ENCODE results near the gene MT1A. TPM values are rescaled to one million over a fixed set of nuclear protein-coding genes. Genes with fewer than 3 reads are reported as not detected.

The MT1A gene
- total and polyA plus RNA-seq, 10 of the 15 experiments (the other 5 are each of a cell fraction or from before 2014, with no cell fraction given): not detected

DNA sequence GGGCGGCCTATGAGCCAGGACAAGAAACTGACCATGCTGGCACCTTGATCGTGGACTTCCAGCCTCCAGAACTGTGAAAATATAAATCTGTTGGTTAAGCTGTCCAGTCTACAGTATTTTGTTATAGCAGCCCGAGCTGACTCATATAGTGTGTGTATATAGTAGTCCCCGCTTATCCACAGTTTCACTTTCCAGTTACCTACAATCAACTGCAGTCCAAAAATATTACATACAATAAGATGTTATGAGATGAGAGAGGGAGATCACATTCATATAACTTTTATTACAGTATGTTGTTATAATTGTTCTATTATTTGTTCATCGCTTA is 44.2 kb upstream of the MT1A start (continued):
- no peak for TF ChIP-seq IKZF1 (conservative IDR thresholded peaks at IDR 0.05)
- no peak for TF ChIP-seq HDAC6 (IDR thresholded peaks at IDR 0.05; ENCODE audit: unreplicated experiment)
- TF ChIP-seq PAX5 (IDR thresholded peaks at IDR 0.05; ENCODE audit: borderline replicate concordance, low read depth, low read length): no peak
- TF ChIP-seq ZNF622 (IDR thresholded peaks at IDR 0.05): no peak
- no peak for TF ChIP-seq DPF2 (IDR thresholded peaks at IDR 0.05)

DNA sequence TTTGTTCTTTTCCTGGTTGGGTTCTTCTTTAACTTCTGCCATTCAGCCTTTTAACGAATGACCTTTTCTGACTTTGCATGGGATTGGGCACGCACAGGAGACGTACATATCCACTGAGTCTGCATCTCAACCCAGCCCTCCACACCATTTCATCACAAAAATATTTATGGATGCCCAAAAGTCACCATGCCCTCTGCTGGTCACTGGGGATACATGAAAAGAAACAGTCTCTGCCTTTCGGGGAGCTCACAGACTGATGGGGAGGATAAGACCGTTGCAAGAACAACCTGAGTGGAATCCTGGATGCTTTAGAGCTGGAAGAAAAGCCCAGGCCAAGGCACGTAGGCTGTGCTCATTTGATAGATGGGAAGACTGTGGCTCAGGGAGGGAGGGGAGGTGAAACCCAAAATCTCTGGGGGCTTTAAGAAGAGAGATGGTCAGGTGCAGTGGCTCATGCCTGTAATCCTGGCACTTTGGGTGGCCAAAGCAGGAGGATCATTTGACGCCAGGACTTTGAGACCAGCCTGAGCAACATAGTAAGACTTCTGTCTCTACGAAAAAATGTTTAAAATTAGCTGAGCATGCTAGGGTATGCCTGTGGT is 38.0 kb upstream of the MT1A start:
- Histone ChIP-seq H3K27me3 (replicated peaks in 1 of 2; ENCODE audit: control insufficient read depth in 2 of 2, insufficient read depth in 2 of 2, low read length in 1 of 2) (no peaks in the 10 kb centered on the region; a peak in 2 of 4 replicates), H3K9ac (ENCODE audit: control insufficient read depth, insufficient read depth, low read length) (no peak overlapping the region), H4K20me1 (ENCODE audit: control insufficient read depth, insufficient read depth) (no peaks in the 10 kb centered on the region), H3K4me2 (ENCODE audit: control insufficient read depth, insufficient read depth) (no peak overlapping the region), H3K79me2 (ENCODE audit: control insufficient read depth, insufficient read depth, low read length) (no peaks in the 10 kb centered on the region), H3K9me3 (replicated peaks; ENCODE audit: control insufficient read depth, insufficient read depth, low read length) (no peaks in the 10 kb centered on the region), H3K4me3 (no peak overlapping the region), H3K36me3 (ENCODE audit: control insufficient read depth in 2 of 2, insufficient read depth in 2 of 2, low read length in 1 of 2) (no peaks in the 10 kb centered on the region), H2AFZ (ENCODE audit: control insufficient read depth, low read depth, low read length) (no peak overlapping the region), H3K27ac (ENCODE audit: control insufficient read depth, insufficient read depth) (no peak overlapping the region), H3K4me1 (ENCODE audit: control insufficient read depth, insufficient read depth, low read length) (no peaks in the 10 kb centered on the region)
- CTCF ChIA-PET: interaction anchor here (0.5 to 2.3 kb wide), 25 partner anchors 9 to 269 kb away, joined by 3 to 31 read pairs (median 4); partner anchors contain the start of gene MT1E
- TF ChIP-seq ZNF217 (IDR thresholded peaks at IDR 0.05) (no peak), RAD21 (IDR thresholded peaks at IDR 0.05; ENCODE audit: insufficient read depth, low read depth, low read length) (peak; percentile 49), SMC3 (IDR thresholded peaks at IDR 0.05; ENCODE audit: borderline replicate concordance, low read length) (peak; percentile 63; the same call in 1 of the 2 replicates)
- TF ChIP-seq, protein P1, sequence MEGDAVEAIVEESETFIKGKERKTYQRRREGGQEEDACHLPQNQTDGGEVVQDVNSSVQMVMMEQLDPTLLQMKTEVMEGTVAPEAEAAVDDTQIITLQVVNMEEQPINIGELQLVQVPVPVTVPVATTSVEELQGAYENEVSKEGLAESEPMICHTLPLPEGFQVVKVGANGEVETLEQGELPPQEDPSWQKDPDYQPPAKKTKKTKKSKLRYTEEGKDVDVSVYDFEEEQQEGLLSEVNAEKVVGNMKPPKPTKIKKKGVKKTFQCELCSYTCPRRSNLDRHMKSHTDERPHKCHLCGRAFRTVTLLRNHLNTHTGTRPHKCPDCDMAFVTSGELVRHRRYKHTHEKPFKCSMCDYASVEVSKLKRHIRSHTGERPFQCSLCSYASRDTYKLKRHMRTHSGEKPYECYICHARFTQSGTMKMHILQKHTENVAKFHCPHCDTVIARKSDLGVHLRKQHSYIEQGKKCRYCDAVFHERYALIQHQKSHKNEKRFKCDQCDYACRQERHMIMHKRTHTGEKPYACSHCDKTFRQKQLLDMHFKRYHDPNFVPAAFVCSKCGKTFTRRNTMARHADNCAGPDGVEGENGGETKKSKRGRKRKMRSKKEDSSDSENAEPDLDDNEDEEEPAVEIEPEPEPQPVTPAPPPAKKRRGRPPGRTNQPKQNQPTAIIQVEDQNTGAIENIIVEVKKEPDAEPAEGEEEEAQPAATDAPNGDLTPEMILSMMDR (IDR thresholded peaks at IDR 0.05 in 2 of 3, conservative IDR thresholded peaks at IDR 0.05 in 1 of 3; ENCODE audit: control insufficient read depth in 2 of 3, extremely low read depth in 1 of 3, insufficient read depth in 1 of 3, low read depth in 3 of 3, low read length in 3 of 3): peak; percentile 64 to 74 (median 64)
- TF ChIP-seq, protein P2, sequence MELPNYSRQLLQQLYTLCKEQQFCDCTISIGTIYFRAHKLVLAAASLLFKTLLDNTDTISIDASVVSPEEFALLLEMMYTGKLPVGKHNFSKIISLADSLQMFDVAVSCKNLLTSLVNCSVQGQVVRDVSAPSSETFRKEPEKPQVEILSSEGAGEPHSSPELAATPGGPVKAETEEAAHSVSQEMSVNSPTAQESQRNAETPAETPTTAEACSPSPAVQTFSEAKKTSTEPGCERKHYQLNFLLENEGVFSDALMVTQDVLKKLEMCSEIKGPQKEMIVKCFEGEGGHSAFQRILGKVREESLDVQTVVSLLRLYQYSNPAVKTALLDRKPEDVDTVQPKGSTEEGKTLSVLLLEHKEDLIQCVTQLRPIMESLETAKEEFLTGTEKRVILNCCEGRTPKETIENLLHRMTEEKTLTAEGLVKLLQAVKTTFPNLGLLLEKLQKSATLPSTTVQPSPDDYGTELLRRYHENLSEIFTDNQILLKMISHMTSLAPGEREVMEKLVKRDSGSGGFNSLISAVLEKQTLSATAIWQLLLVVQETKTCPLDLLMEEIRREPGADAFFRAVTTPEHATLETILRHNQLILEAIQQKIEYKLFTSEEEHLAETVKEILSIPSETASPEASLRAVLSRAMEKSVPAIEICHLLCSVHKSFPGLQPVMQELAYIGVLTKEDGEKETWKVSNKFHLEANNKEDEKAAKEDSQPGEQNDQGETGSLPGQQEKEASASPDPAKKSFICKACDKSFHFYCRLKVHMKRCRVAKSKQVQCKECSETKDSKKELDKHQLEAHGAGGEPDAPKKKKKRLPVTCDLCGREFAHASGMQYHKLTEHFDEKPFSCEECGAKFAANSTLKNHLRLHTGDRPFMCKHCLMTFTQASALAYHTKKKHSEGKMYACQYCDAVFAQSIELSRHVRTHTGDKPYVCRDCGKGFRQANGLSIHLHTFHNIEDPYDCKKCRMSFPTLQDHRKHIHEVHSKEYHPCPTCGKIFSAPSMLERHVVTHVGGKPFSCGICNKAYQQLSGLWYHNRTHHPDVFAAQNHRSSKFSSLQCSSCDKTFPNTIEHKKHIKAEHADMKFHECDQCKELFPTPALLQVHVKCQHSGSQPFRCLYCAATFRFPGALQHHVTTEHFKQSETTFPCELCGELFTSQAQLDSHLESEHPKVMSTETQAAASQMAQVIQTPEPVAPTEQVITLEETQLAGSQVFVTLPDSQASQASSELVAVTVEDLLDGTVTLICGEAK (IDR thresholded peaks at IDR 0.05; ENCODE audit: borderline replicate concordance): no peak
- intact Hi-C loops (cut with micrococcal nuclease; ENCODE audit: unreplicated experiment) (loop anchor here (1.0 kb wide), 1 partner anchor 86 kb away; no protein-coding TSS in a partner anchor), in situ Hi-C loops (cut with MboI) (no loop called here)
- peak; percentile 13 for FAIRE-seq
- POLR2A ChIA-PET: no interaction called here
- BruUV-seq (replicated peaks): no TSS peak
- peak; percentile 92 for ATAC-seq
- WGBS (ENCODE audit: insufficient coverage, insufficient replicate concordance, low lambda C conversion rate, missing lambda C conversion rate): 4% methylated on average over 8 of the region's 8 CpGs
- DNase-seq (ENCODE audit: low read depth, low spot score): no peak
- SMC1A ChIA-PET (ENCODE audit: uncharacterized antibody, unreplicated experiment): interaction anchor here (0.6 to 2.8 kb wide), 13 partner anchors 9 to 101 kb away, joined by 3 to 14 read pairs (median 3); no protein-coding TSS in a partner anchor
- RAD21 ChIA-PET (ENCODE audit: unreplicated experiment): interaction anchor here (0.6 to 1.6 kb wide), 6 partner anchors 9 to 101 kb away, joined by 3 to 7 read pairs (median 5); no protein-coding TSS in a partner anchor

Data from GM12878 (cell line).